ENCODE results near the gene CABCOCO1.
"Not testable (repeated sequence)": the region's sequence is repeated elsewhere in the genome, so short reads cannot be mapped to it uniquely, and the experiment has no call there.

Gene CABCOCO1

DNA sequence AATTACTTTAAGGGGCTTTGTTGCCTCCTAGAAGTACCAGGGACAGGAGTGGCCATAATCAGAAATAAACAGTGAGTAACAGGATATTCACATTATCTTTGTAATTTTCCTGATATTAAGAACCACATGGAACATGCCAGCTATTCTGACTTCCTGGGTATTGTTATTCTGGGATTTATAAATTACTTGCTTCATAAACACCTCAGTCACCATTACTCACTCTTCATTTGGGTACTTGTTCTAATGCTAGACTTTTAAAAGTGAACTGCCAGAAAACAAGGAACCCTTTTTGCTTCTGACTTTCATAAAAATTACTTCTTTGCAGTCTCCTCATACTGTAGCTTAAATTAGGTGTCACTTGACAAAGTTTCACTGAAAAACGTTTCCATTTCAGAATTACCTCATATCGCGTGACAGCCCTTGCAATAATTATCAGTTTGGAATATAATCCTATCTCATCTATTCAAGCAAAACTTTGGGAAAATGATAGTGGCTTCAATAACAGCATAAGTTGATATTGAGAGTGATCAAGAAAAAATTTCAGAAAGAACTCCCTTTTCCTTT is 29.8 kb downstream of the CABCOCO1 start:
- TF ChIP-seq, protein P1, sequence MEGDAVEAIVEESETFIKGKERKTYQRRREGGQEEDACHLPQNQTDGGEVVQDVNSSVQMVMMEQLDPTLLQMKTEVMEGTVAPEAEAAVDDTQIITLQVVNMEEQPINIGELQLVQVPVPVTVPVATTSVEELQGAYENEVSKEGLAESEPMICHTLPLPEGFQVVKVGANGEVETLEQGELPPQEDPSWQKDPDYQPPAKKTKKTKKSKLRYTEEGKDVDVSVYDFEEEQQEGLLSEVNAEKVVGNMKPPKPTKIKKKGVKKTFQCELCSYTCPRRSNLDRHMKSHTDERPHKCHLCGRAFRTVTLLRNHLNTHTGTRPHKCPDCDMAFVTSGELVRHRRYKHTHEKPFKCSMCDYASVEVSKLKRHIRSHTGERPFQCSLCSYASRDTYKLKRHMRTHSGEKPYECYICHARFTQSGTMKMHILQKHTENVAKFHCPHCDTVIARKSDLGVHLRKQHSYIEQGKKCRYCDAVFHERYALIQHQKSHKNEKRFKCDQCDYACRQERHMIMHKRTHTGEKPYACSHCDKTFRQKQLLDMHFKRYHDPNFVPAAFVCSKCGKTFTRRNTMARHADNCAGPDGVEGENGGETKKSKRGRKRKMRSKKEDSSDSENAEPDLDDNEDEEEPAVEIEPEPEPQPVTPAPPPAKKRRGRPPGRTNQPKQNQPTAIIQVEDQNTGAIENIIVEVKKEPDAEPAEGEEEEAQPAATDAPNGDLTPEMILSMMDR (IDR thresholded peaks at IDR 0.05; ENCODE audit: low read depth, low read length), result no peak
- no peak for DNase-seq (ENCODE audit: extremely low read depth, low read depth)

DNA sequence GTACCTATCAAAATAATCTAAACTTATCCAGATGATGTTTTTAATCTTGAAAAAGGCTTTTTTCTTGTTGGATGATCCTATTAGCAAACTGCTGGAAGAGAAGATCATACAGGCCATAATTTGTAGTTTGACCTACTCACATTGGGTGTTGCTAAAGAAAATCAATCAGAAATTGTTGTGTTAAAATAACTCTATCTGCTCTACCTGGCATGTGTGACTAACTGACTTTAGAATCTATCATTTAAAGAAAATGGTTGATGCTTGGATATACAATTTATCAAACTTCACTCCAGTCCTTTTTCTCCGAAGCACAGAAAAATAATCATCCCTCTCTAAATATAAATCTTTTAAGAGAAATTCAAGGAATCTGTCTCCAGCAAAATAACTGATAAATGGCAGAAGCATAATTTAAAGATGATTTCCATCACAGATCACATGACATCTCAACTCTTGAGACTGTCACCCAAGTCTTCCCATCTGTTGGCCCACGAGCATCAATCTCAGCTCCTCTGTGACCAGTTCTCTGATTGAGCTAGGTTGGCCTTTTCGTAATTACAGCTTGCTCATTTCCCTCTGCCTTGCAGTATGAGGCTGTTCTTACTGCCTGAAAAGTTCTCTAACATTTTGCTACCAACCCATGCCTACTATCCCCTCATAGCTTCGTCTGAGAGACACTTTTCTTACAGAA is 36.4 kb downstream of the CABCOCO1 start:
- no peak for DNase-seq (ENCODE audit: extremely low read depth, low read depth)
- TF ChIP-seq, protein P1 (IDR thresholded peaks at IDR 0.05; ENCODE audit: low read depth, low read length), result no peak

DNA sequence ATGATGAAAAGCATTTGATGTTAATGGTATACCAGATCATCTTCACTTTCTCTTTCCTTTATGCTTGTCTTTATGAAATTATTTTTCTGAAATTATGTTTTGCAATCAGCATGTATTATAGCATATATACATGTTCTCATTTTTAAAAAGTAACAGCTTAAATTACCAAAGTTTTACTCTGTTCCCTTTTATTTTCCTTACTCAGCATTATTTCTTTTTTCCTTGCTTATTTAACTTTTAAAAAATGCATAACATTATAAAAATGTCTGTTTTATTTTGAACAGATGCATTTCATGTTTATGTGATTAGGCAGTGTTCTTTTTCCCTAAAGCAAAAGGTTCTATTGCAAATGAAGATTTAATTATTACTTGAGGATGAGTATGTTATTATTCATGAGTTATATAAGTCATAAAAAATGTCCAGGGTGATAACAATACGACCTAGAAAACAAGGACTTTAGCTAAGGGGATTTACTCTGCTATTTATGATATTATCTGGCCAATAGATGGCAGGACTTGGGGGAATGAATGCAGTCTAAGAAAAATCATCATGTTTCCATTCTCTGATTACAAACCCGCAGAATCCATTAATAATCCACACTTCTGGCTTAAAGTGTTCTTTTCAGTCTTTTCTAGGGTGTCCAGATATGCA is 38.5 kb downstream of the CABCOCO1 start:
- no peak for DNase-seq (ENCODE audit: extremely low read depth, low read depth)
- TF ChIP-seq, protein P1 (IDR thresholded peaks at IDR 0.05; ENCODE audit: low read depth, low read length), result peak; percentile 20

- DNase-seq (ENCODE audit: extremely low read depth, low read depth), result no peak
- TF ChIP-seq, protein P1 (IDR thresholded peaks at IDR 0.05; ENCODE audit: low read depth, low read length), result no peak
These were observed 39.0 kb downstream of the CABCOCO1 start for GRCh38 chr10:61701706-61702105.

GRCh38 chr10:61702584-61702983 is 39.9 kb downstream of the CABCOCO1 start:
- no peak for DNase-seq (ENCODE audit: extremely low read depth, low read depth)
- TF ChIP-seq, protein P1 (IDR thresholded peaks at IDR 0.05; ENCODE audit: low read depth, low read length), result no peak

DNA sequence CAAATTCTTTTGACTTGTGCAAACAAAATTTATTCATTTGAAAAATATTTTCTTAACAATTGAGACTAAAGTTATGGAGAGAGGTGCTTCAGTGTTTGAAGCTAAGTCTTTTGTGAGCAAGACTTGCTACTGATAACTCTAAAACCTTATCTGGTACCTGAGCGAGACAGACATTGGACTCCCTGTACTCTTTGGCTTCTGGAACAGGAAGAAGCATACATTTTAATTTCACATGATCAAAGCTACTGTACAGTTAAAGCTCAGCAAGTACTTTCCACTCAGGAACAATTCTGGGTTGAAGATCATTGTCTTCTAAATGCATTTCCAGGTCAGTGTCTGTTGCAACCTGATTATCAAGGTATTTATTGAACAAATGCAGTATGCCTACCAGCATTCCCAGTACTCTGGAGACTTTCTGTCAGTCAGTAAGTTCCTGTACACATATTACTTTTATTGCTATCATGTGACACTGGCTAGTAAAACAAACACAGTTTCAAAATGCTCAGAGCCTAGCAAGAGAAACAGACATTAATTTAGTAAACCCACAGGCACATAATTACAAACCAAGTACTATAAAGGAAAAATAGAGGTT is 42.4 kb downstream of the CABCOCO1 start:
- TF ChIP-seq, protein P1 (IDR thresholded peaks at IDR 0.05; ENCODE audit: low read depth, low read length), result no peak
- DNase-seq (ENCODE audit: extremely low read depth, low read depth), result no peak

GRCh38 chr10:61708846-61709245 is 46.1 kb downstream of the CABCOCO1 start:
- DNase-seq (ENCODE audit: extremely low read depth, low read depth), result no peak
- TF ChIP-seq, protein P1 (IDR thresholded peaks at IDR 0.05; ENCODE audit: low read depth, low read length), result no peak

- not testable (repeated sequence) for DNase-seq (ENCODE audit: extremely low read depth, low read depth)
These were observed 49.4 kb downstream of the CABCOCO1 start for GRCh38 chr10:61712105-61712504.

GRCh38 chr10:61719475-61719874 is 56.7 kb downstream of the CABCOCO1 start:
- DNase-seq (ENCODE audit: extremely low read depth, low read depth), result not testable (repeated sequence)

All from AG09319 (cell line).